HG03469 (cell line): Measurements from ENCODE around the gene EVI5L.
"Not testable (repeated sequence)": the region's sequence is repeated elsewhere in the genome, so short reads cannot be mapped to it uniquely, and the experiment has no call there.

ENCODE experiments used
- ATAC-seq: cut with Tn5 transposase; IDR thresholded peaks from one replicate; pipeline ENCODE4 v1.9.1; 2021; ENCODE audit warnings: mild to moderate bottlenecking, moderate library complexity, moderate number of reproducible peaks; ENCODE audit not compliant: unreplicated experiment

Gene EVI5L

GRCh38 chr19:7844951-7845350, 14.9 kb downstream of the EVI5L start:
- no peak for ATAC-seq

- no peak for ATAC-seq
Measured at GRCh38 chr19:7845390-7846154, 15.6 kb downstream of the EVI5L start.

GRCh38 chr19:7846155-7846646, 16.2 kb downstream of the EVI5L start:
- no peak for ATAC-seq

- no peak for ATAC-seq
Measured at GRCh38 chr19:7847664-7848063, 17.6 kb downstream of the EVI5L start.

GRCh38 chr19:7848779-7849457, 18.9 kb downstream of the EVI5L start:
- ATAC-seq, result no peak

GRCh38 chr19:7849631-7849999, 19.6 kb downstream of the EVI5L start:
- no peak for ATAC-seq

GRCh38 chr19:7850000-7850813, 20.2 kb downstream of the EVI5L start:
- ATAC-seq, result no peak

GRCh38 chr19:7850945-7851622, 21.1 kb downstream of the EVI5L start:
- no peak for ATAC-seq

GRCh38 chr19:7851623-7852500, 21.8 kb downstream of the EVI5L start:
- no peak for ATAC-seq

GRCh38 chr19:7852851-7853769, 23.1 kb downstream of the EVI5L start:
- no peak for ATAC-seq

- no peak for ATAC-seq
Measured at GRCh38 chr19:7853770-7854128, 23.7 kb downstream of the EVI5L start.

- ATAC-seq, result no peak
Measured at GRCh38 chr19:7855426-7856108, 25.5 kb downstream of the EVI5L start.

- no peak for ATAC-seq
Measured at GRCh38 chr19:7856109-7856591, 26.1 kb downstream of the EVI5L start.

GRCh38 chr19:7856679-7857663, 27.0 kb downstream of the EVI5L start:
- no peak for ATAC-seq

GRCh38 chr19:7857727-7858108, 27.7 kb downstream of the EVI5L start:
- no peak for ATAC-seq

- ATAC-seq, result no peak
Measured at GRCh38 chr19:7858109-7858770, 28.2 kb downstream of the EVI5L start.

GRCh38 chr19:7859087-7859486, 29.1 kb downstream of the EVI5L start:
- ATAC-seq, result not testable (repeated sequence)
